Measurements from ENCODE around the gene NTRK1.
A peak's percentile ranks its signal among the peaks of the same experiment; 100 is the strongest.

Gene NTRK1

DNA sequence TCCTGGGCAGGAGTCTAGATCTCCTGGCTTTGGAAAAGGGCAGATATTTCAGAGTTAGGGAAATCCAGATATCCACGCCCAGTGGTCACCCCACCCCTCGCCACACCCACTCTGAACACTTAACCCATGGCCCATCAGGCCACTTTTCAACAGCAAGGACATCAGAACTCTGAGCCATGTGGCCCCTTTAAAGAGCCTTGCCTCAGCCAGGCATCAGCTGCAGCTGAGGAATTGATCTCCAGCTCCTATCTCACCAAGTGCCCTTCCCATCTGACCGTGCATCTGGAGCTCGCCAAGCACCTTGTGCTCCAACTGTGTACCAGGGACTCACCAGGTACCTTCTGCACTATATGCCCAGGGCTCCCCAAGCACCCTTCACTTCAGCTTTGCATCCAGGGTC, 23.8 kb upstream of the NTRK1 start:
- TF ChIP-seq, protein P1, sequence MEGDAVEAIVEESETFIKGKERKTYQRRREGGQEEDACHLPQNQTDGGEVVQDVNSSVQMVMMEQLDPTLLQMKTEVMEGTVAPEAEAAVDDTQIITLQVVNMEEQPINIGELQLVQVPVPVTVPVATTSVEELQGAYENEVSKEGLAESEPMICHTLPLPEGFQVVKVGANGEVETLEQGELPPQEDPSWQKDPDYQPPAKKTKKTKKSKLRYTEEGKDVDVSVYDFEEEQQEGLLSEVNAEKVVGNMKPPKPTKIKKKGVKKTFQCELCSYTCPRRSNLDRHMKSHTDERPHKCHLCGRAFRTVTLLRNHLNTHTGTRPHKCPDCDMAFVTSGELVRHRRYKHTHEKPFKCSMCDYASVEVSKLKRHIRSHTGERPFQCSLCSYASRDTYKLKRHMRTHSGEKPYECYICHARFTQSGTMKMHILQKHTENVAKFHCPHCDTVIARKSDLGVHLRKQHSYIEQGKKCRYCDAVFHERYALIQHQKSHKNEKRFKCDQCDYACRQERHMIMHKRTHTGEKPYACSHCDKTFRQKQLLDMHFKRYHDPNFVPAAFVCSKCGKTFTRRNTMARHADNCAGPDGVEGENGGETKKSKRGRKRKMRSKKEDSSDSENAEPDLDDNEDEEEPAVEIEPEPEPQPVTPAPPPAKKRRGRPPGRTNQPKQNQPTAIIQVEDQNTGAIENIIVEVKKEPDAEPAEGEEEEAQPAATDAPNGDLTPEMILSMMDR (IDR thresholded peaks at IDR 0.05; ENCODE audit: control insufficient read depth, extremely low read depth, insufficient read depth): no peak
- no peak for DNase-seq (ENCODE audit: low read depth)
- no peak overlapping the region for H3K4me3 ChIP-seq (ENCODE audit: low read depth, low read length)

DNA sequence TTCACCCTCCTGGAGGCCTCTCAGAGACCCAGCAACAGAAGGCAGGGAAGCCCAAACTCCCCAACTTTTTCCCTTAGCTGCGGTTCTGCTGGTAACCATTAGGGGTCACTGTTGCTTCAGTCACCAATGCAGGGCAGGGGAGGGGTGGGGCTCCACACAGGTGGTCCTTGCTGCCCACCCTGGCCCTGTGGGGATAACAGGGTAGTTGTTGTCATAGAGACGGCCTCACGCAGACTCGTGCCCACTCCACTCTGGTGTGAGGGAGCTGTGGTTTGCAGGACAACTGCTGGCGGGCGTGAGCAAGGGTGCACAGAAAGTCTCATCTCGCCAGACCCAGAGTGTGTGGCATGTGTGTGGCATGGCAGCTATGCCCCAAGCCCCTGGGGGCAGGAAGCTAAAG, 21.7 kb upstream of the NTRK1 start:
- no peak for DNase-seq (ENCODE audit: low read depth)
- no peak overlapping the region for H3K4me3 ChIP-seq (ENCODE audit: low read depth, low read length)
- TF ChIP-seq, protein P1 (IDR thresholded peaks at IDR 0.05; ENCODE audit: control insufficient read depth, extremely low read depth, insufficient read depth): peak; percentile 96

DNA sequence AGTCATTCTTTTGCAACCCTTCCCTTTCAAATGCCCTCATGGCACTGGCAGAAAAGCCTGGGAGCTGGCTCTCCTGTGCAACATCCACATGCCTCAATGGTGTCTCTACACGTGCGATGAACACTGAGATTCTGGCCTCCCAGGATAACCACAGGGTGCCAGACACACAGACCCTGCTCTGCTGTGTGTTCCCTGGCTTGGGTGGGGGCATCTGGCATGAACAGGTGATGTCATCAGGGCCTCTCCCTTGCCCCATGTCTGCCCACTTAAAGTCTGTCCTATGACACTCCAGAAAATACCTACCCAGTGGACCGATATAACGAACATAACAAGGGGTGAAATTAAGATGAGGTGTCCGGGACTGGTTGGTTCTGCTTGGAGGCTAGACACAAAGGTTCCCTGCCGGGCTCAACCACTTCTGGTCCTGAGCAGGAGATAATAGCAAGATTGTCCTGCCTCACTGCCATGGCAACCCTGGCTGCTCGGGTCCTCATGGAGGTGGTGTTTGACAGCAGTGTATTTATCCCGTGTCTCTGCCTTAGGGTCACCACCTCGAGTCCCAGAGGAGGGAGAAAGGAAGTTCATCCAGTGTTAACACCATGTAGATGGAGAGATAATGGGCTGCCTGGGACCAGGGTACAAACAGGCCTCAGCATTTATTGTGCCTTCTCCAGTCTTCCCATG, 21.1 kb upstream of the NTRK1 start:
- DNase-seq (ENCODE audit: low read depth): no peak
- H3K4me3 ChIP-seq (ENCODE audit: low read depth, low read length): no peak overlapping the region
- TF ChIP-seq, protein P1 (IDR thresholded peaks at IDR 0.05; ENCODE audit: control insufficient read depth, extremely low read depth, insufficient read depth): no peak

DNA sequence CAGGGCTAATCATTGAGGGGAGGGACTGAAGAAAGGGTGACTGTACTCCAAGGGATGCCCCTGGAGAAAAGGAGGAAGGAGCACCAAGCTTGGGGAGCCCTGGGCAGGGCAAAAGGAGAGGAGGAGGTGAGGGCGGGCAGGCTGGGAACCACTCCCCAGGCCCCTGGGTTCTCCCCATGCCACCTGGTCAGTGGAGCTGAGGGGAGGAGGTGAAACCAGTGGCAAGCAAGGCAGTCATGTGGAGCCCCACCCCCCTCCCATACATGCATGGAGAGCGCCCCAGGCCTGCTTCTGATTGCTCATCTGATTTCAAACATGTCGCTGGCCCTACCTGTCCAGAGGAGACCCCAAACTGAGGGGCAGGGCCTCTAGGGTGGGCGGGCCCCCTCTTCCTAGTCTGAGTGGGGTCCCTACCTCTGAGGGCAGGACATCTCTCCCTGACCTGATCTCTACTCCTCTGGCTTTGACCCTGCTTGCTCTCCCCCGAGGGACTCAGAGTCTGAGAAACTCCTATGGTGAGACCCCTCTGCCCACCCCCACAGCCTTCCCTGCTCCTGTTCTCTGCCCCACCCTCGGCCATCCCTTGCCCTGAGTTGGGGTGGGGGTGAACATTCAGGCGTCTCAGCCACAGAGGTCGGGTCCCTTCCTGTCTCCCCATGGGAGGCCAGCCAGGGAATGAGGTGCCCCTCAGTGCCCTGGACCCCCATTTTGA, 20.3 kb upstream of the NTRK1 start:
- DNase-seq (ENCODE audit: low read depth): no peak
- TF ChIP-seq, protein P1 (IDR thresholded peaks at IDR 0.05; ENCODE audit: control insufficient read depth, extremely low read depth, insufficient read depth): no peak
- H3K4me3 ChIP-seq (ENCODE audit: low read depth, low read length): no peak overlapping the region

DNA sequence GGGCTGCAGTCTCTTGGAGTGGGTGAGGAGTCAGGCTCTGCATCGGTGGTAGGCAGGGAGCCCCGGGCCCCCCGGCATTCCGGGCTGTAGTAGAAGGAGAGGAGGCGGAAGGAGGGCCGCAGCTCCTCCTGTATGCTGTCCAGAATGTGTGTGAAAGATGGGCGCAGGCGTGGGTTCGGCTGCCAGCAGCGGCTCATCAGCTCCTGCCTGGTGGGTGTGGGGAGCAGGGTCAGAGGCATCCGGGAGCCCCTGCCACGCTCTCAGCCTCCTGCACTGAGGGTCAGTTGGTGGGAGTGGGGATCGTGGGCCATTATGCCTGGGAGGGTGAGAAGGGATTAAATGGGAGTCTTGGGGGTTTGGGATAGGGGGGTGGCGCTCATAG, 19.8 kb upstream of the NTRK1 start:
- H3K4me3 ChIP-seq (ENCODE audit: low read depth, low read length): no peak overlapping the region
- no peak for DNase-seq (ENCODE audit: low read depth)
- TF ChIP-seq, protein P1 (IDR thresholded peaks at IDR 0.05; ENCODE audit: control insufficient read depth, extremely low read depth, insufficient read depth): no peak

DNA sequence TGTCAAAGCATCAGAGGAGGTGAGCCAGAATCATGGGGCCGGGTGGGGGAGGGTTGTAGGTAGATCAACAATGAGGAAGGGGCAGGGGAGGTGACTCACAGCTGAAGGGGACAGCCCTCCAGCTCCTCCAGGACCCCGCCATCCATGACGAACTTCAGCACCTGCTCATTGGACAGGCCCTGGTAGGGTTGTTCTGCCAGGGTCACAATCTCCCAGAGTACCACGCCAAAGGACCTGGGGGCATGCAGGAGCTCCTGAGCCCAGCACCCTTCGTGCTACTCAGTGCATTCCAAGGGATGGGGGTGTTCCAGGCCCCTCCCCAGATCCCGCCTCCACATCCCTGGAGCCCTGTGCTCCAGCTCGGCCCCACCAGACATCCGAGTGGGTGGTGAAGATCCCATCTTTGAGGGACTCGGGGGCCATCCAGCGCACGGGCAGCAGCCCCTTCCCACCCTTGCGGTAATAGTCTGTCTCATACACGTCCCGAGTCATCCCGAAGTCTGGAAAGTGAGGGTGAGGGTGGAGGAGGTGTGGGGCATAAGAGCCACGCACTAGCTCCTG, 19.3 kb upstream of the NTRK1 start:
- TF ChIP-seq, protein P1 (IDR thresholded peaks at IDR 0.05; ENCODE audit: control insufficient read depth, extremely low read depth, insufficient read depth): no peak

More for the DNA sequence above, 19.3 kb upstream of the NTRK1 start:
- H3K4me3 ChIP-seq (ENCODE audit: low read depth, low read length): no peak overlapping the region
- no peak for DNase-seq (ENCODE audit: low read depth)
